ENCODE data around the gene PIGP. TPM values are rescaled to one million over a fixed set of nuclear protein-coding genes. Genes with fewer than 3 reads are reported as not detected.

PIGP gene
- total and polyA plus RNA-seq, 2 of the 8 experiments (the other 6 are each of a cell fraction or from before 2014, with no cell fraction given), result 11.3 to 18.0 TPM

DNA sequence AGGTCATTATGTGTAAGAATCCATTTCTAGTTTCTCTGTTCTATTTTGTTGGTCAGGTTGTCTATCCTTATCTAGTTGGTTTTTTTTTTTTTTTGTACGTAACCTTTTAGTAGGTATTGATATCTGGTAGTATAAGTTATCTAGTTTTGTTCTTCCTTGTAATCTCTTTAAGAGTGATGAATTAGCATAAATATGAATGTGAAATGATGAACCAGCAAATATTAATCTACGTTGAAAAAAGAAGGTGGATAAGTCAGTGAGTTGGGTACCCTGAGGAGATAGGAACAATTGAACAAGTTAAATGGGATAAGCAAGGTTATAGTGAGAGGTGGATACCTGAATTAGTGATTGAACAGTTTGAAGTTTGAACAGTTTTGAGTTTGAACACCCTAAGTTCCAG is 34.1 kb upstream of the PIGP start:
- H3K14ac ChIP-seq (ENCODE audit: insufficient read length), result no peak overlapping the region
- H3K9ac ChIP-seq (replicated peaks in 1 of 4; ENCODE audit: extremely low read depth in 1 of 4, low read depth in 3 of 4, low read length in 3 of 4), result no peak overlapping the region
- H3K4me3 ChIP-seq (ENCODE audit: extremely low read depth in 1 of 4, insufficient read depth in 2 of 4, low read depth in 3 of 4, low read length in 4 of 4), result no peak overlapping the region
- peaks cover 11% of the 10 kb centered on the region in 2 experiments for H3K9me3 ChIP-seq (ENCODE audit: insufficient read depth in 2 of 2, low read depth in 1 of 2, low read length in 1 of 2)
- no peak overlapping the region for H4K8ac ChIP-seq (ENCODE audit: extremely low read depth, insufficient read depth, low read length)
- no peak overlapping the region for H2AFZ ChIP-seq (ENCODE audit: low read length)
- ChIA-PET POLR2A (ENCODE audit: partially characterized antibody) (no interaction called here), CTCF (ENCODE audit: partially characterized antibody) (no interaction called here)
- FAIRE-seq, result no peak
- H3K4me2 ChIP-seq (ENCODE audit: insufficient read depth in 1 of 2, low read depth in 2 of 2, low read length in 2 of 2), result no peak overlapping the region
- H2AK5ac ChIP-seq (ENCODE audit: low read depth, low read length), result no peak overlapping the region
- no peak overlapping the region for H4K5ac ChIP-seq (ENCODE audit: insufficient read length, low read depth, low read length)
- 91% methylated on average over 2 of the region's 2 CpGs; no CpG with 5 or more reads in 1 of the 2 experiments for WGBS, 2 experiments (ENCODE audit: extremely low coverage in 1 of 2, insufficient coverage in 1 of 2, insufficient read length in 1 of 2, insufficient replicate concordance in 2 of 2, low coverage in 1 of 2, low lambda C conversion rate in 2 of 2, missing lambda C conversion rate in 1 of 2)
- H2BK20ac ChIP-seq (ENCODE audit: low read length), result no peak overlapping the region
- H3K56ac ChIP-seq (replicated peaks; ENCODE audit: insufficient read length, low read depth, low read length), result no peak overlapping the region
- no peaks in the 10 kb centered on the region for H3K79me1 ChIP-seq (ENCODE audit: low read depth, low read length)
- no peak overlapping the region for H2BK120ac ChIP-seq (replicated peaks; ENCODE audit: low read depth, low read length)
- no peak overlapping the region for H2BK5ac ChIP-seq (ENCODE audit: low read depth, low read length)
- H4K91ac ChIP-seq (replicated peaks; ENCODE audit: insufficient read length, low read length), result no peak overlapping the region
- no peak overlapping the region for H2BK12ac ChIP-seq (ENCODE audit: low read depth, low read length)
- H3K4ac ChIP-seq (replicated peaks; ENCODE audit: insufficient read length, low read depth, low read length), result no peak overlapping the region
- no peaks in the 10 kb centered on the region; the same call in 1 of the 2 replicates for H3K23me2 ChIP-seq (ENCODE audit: low read depth, low read length)
- no peaks in the 10 kb centered on the region for H3K79me2 ChIP-seq (ENCODE audit: control insufficient read depth in 1 of 2, insufficient read depth in 2 of 2, low read length in 2 of 2)
- peaks cover 0 to 8% (median 4%) of the 10 kb centered on the region in 4 experiments; a peak in 2 of 8 replicates for H3K36me3 ChIP-seq (ENCODE audit: control insufficient read depth in 2 of 4, insufficient read depth in 4 of 4, low read length in 3 of 4)
- no peaks in the 10 kb centered on the region for H4K20me1 ChIP-seq (replicated peaks in 1 of 2; ENCODE audit: control insufficient read depth in 1 of 2, insufficient read depth in 2 of 2, low read length in 2 of 2)
- no peak overlapping the region for H3K18ac ChIP-seq (ENCODE audit: extremely low read depth, low read length)
- H3K4me1 ChIP-seq (replicated peaks in 1 of 4; ENCODE audit: control insufficient read depth in 3 of 4, insufficient read depth in 4 of 4, low read length in 3 of 4), result no peaks in the 10 kb centered on the region
- DNase-seq (ENCODE audit: low read depth in 1 of 2, low spot score in 2 of 2), result no peak
- TF ChIP-seq KDM4A (IDR thresholded peaks at IDR 0.05; ENCODE audit: low read depth, low read length, severe bottlenecking) (no peak), MAFK (IDR thresholded peaks at IDR 0.05; ENCODE audit: low read depth, low read length) (no peak), CEBPB (IDR thresholded peaks at IDR 0.05; ENCODE audit: low read depth, low read length) (no peak), ASH2L (IDR thresholded peaks at IDR 0.05; ENCODE audit: low read length) (no peak), RNF2 (IDR thresholded peaks at IDR 0.05; ENCODE audit: borderline replicate concordance, low read depth, low read length, missing control alignments, poor library complexity, severe bottlenecking) (no peak), ZNF274 (IDR thresholded peaks at IDR 0.05; ENCODE audit: borderline replicate concordance, extremely low read depth, low read length) (no peak), CTBP2 (IDR thresholded peaks at IDR 0.05; ENCODE audit: borderline replicate concordance, insufficient read depth, insufficient read length, low read length) (no peak), TBP (IDR thresholded peaks at IDR 0.05; ENCODE audit: low read depth, low read length) (no peak)
- H3K23ac ChIP-seq (ENCODE audit: insufficient read length), result no peak overlapping the region
- no peak overlapping the region for H3K27ac ChIP-seq (ENCODE audit: low read depth, low read length)
- no peak overlapping the region for H2BK15ac ChIP-seq (ENCODE audit: low read length)
- H3K27me3 ChIP-seq (replicated peaks in 1 of 4; ENCODE audit: control insufficient read depth in 3 of 4, extremely low read depth in 1 of 4, insufficient read depth in 3 of 4, low read length in 3 of 4), result no peaks in the 10 kb centered on the region; a peak in 1 of 7 replicates

Data from H1 (cell line).